HEK293T (cell line): Measurements from ENCODE around the gene KCNJ10.

ENCODE experiments used
- CTCF ChIA-PET: fragments of 350-600 bp; formaldehyde crosslinking; extraction: SDS; loops from one replicate; lab custom pipeline; 2021; ENCODE audit warnings: antibody characterized with exemption, inconsistent platforms; lab: Yijun Ruan, JAX
- POLR2A ChIA-PET: fragments of 350-600 bp; formaldehyde crosslinking; extraction: SDS; loops from one replicate; lab custom pipeline; 2020; ENCODE audit warnings: antibody characterized with exemption, inconsistent platforms; lab: Yijun Ruan, JAX
- DNase-seq: peaks from one replicate; pipeline ENCODE4 v3.0.0; 2012; ENCODE audit warnings: mixed read lengths; ENCODE audit errors: extremely low spot score
- ARNT ChIP-seq: fragments of 450-650 bp; IDR thresholded peaks from 2 replicates; pipeline ENCODE4 v1.6.1; 2017; ENCODE audit warnings: mild to moderate bottlenecking
- BHLHE40 ChIP-seq: fragments of 450-650 bp; IDR thresholded peaks from 2 replicates; pipeline ENCODE4 v1.6.1; 2016; ENCODE audit warnings: mild to moderate bottlenecking, moderate library complexity, borderline replicate concordance
- CTBP1 ChIP-seq: fragments of 450-650 bp; IDR thresholded peaks from 2 replicates; pipeline ENCODE4 v1.6.1; 2016; ENCODE audit warnings: borderline replicate concordance
- ELF4 ChIP-seq: fragments of 450-650 bp; IDR thresholded peaks from 2 replicates; pipeline ENCODE4 v1.6.1; 2017; ENCODE audit warnings: antibody characterized with exemption
- FOXA1 ChIP-seq: fragments of 450-650 bp; IDR thresholded peaks from 2 replicates; pipeline ENCODE4 v1.6.1; 2016; ENCODE audit warnings: mild to moderate bottlenecking
- FOXK2 ChIP-seq: fragments of 450-650 bp; IDR thresholded peaks from 2 replicates; pipeline ENCODE4 v1.6.1; 2016; ENCODE audit warnings: mild to moderate bottlenecking
- FOXM1 ChIP-seq: fragments of 450-650 bp; IDR thresholded peaks from 2 replicates; pipeline ENCODE4 v1.6.1; 2017; ENCODE audit warnings: mild to moderate bottlenecking, borderline replicate concordance
- HDGF ChIP-seq: fragments of 450-650 bp; IDR thresholded peaks from 2 replicates; pipeline ENCODE4 v1.6.1; 2017; ENCODE audit warnings: antibody characterized with exemption, borderline replicate concordance
- L3MBTL2 ChIP-seq: fragments of 450-650 bp; conservative IDR thresholded peaks from 2 replicates; pipeline ENCODE4 v1.6.1; 2016; ENCODE audit warnings: mild to moderate bottlenecking
- LEF1 ChIP-seq: fragments of 450-650 bp; IDR thresholded peaks from 2 replicates; pipeline ENCODE4 v1.6.1; 2017; ENCODE audit warnings: mild to moderate bottlenecking, borderline replicate concordance
- NFRKB ChIP-seq: fragments of 450-650 bp; IDR thresholded peaks from 2 replicates; pipeline ENCODE4 v1.6.1; 2016; ENCODE audit warnings: mild to moderate bottlenecking, moderate library complexity
- PKNOX1 ChIP-seq: fragments of 450-650 bp; IDR thresholded peaks from 2 replicates; pipeline ENCODE4 v1.6.1; 2016
- SP1 ChIP-seq: fragments of 450-650 bp; IDR thresholded peaks from 2 replicates; pipeline ENCODE4 v1.6.1; 2017
- SUZ12 ChIP-seq: fragments of 450-650 bp; IDR thresholded peaks from 2 replicates; pipeline ENCODE4 v1.6.1; 2016; ENCODE audit warnings: mild to moderate bottlenecking
- TARDBP ChIP-seq: fragments of 450-650 bp; IDR thresholded peaks from 2 replicates; pipeline ENCODE4 v1.6.1; 2016
- ZNF384 ChIP-seq: fragments of 450-650 bp; IDR thresholded peaks from 2 replicates; pipeline ENCODE4 v1.6.1; 2016

KCNJ10 gene

GRCh38 chr1:159977364-159978106, 92.4 kb downstream of the KCNJ10 start:
- TF ChIP-seq SP1 (no peak), ARNT (no peak), NFRKB (no peak), L3MBTL2 (no peak), LEF1 (no peak), FOXK2 (no peak), TARDBP (no peak), BHLHE40 (no peak), SUZ12 (no peak)
- ChIA-PET CTCF (no interaction called here), POLR2A (no interaction called here)

GRCh38 chr1:159974350-159974965, 95.5 kb downstream of the KCNJ10 start:
- DNase-seq, result no peak
- POLR2A ChIA-PET, result no interaction called here
- CTCF ChIA-PET, result no interaction called here
- TF ChIP-seq FOXM1, result no peak
- TF ChIP-seq HDGF, result no peak
- no peak for TF ChIP-seq CTBP1
- TF ChIP-seq ARNT, result no peak
- no peak for TF ChIP-seq LEF1
- TF ChIP-seq L3MBTL2, result no peak
- no peak for TF ChIP-seq FOXK2
- no peak for TF ChIP-seq NFRKB

More at GRCh38 chr1:159977364-159978106, 92.4 kb downstream of the KCNJ10 start:
- no peak for DNase-seq

- ChIA-PET CTCF (interaction anchor here (2.2 kb wide), 1 partner anchor 34 kb away, joined by 8 read pairs; no protein-coding TSS in a partner anchor), POLR2A (no interaction called here)
- TF ChIP-seq TARDBP, result no peak
- no peak for TF ChIP-seq CTBP1
- TF ChIP-seq FOXK2, result no peak
- no peak for TF ChIP-seq NFRKB
- TF ChIP-seq HDGF, result no peak
- no peak for TF ChIP-seq FOXA1
- DNase-seq, result no peak
These were observed 96.5 kb downstream of the KCNJ10 start for GRCh38 chr1:159973350-159973940.

DNA sequence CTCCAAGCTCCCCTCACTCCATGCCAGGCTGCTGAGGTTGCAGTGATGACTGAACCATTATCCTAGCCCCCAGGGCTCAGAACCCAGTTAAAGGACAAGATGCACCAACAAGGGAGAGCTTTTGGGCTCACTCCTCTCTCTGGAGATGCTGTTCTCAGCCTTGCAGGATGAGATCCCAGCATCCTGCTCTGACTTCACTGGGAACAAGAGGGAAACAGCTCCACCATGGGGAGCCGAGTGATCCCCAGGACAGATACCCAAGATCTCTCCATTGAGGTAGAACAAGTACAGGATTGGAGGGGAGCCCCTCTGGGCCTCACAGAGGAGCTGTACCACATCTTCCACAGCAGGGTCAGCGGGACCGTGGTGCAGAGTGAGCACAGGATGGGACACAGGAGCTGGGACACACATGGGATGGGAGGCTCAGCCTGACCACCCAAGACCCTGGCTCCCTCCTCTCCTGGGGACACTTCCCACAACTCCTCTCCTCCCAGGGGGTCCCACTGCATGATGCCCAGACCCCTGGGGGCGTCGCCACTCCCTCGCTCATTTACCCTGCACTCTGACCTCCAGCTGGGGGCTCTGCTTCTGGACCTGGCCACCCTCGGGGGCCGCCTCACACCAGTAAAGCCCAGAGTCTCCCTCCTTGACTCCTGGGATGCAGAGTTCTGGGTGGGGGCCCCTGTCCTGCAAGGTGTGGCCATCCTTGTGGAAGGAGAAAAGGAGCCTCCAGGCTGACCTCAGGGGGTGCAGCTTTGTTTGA, 97.3 kb downstream of the KCNJ10 start:
- CTCF ChIA-PET, result interaction anchor here (2.2 kb wide), 1 partner anchor 35 kb away, joined by 8 read pairs; no protein-coding TSS in a partner anchor
- TF ChIP-seq CTBP1, result no peak
- TF ChIP-seq LEF1, result no peak
- TF ChIP-seq BHLHE40, result no peak
- no peak for TF ChIP-seq ELF4
- TF ChIP-seq HDGF, result no peak
- no peak for TF ChIP-seq L3MBTL2
- no peak for TF ChIP-seq FOXK2
- no peak for TF ChIP-seq FOXA1
- TF ChIP-seq FOXM1, result no peak
- no peak for TF ChIP-seq ZNF384
- TF ChIP-seq SUZ12, result no peak
- no peak for TF ChIP-seq NFRKB
- no peak for TF ChIP-seq ARNT
- TF ChIP-seq PKNOX1, result no peak
- no peak for TF ChIP-seq SP1
- no peak for TF ChIP-seq TARDBP
- POLR2A ChIA-PET, result no interaction called here
- no peak for DNase-seq

DNA sequence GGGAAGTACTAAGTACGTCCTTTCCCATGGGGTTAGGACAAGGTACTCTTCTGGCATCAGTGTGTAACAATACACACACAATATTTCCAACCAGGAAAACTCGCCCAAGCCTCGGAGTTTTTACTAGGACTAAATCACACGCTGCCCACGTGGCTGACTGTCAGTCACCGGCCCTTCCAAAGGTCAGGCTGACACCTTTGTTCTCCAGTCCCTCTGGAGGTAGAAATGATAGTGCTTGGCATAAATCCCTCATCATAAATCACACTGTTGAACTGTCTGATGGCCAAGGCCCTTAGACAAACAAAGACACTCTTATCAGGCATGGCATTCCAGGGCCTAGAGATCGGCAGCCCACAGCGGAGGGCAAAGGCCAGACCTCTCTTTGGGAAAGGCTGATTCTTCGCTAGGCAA, 99.0 kb downstream of the KCNJ10 start:
- CTCF ChIA-PET, result no interaction called here
- TF ChIP-seq SP1 (no peak), PKNOX1 (0 out of 2 replicates have a peak, but pooled peaks have one; percentile 32)
- POLR2A ChIA-PET, result interaction anchor here (0.9 kb wide), 1 partner anchor 19 kb away, joined by 4 read pairs; no protein-coding TSS in a partner anchor
- no peak for DNase-seq

DNA sequence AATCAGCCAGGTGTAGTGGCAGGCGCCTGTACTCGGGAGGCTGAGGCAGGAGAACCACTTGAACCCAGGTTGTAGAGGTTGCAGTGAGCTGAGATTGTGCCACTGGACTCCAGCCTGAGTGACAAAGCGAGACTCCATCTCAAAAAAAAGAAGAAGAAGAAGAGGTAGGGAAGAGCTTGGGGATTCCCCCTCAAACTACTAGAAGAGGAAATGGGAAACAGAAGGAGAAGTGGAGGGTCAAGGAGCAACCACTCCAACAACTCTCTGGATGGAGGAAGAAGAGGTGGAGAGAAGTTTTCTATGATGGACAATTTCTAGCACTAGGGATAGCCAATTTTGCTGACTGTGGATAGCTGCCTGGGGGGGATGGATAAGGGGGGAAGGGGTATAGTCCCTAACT, 101.1 kb downstream of the KCNJ10 start:
- no peak for TF ChIP-seq BHLHE40
- TF ChIP-seq ELF4, result no peak
- no peak for TF ChIP-seq ARNT
- no peak for TF ChIP-seq L3MBTL2
- TF ChIP-seq ZNF384, result no peak
- TF ChIP-seq FOXA1, result no peak
- TF ChIP-seq HDGF, result no peak
- TF ChIP-seq FOXK2, result no peak
- no peak for TF ChIP-seq PKNOX1
- TF ChIP-seq SUZ12, result no peak
- TF ChIP-seq NFRKB, result no peak
- no peak for TF ChIP-seq TARDBP
- no peak for TF ChIP-seq CTBP1
- no peak for TF ChIP-seq SP1
- TF ChIP-seq FOXM1, result no peak
- CTCF ChIA-PET, result interaction anchor here (0.7 kb wide), 1 partner anchor 32 kb away, joined by 4 read pairs; no protein-coding TSS in a partner anchor
- no peak for DNase-seq
- POLR2A ChIA-PET, result no interaction called here
